GM12878 (cell line): Measurements from ENCODE around the gene IGF2BP2. TPM values are rescaled to one million over a fixed set of nuclear protein-coding genes. Genes with fewer than 3 reads are reported as not detected.

Experiments used
- ATAC-seq: fragments of 200-7000 bp; cut with Tn5 transposase; 3 replicates; pipeline ENCODE4 v1.9.1; 2020; ENCODE audit warnings: mild to moderate bottlenecking, moderate library complexity
- BruUV-seq: library from RNA; stranded (reverse); fragments of 400-500 nt; replicated peaks from 2 replicates; lab custom pipeline; 2021; lab: Mats Ljungman, UMichigan
- CTCF ChIA-PET: fragments of 300-600 bp; sonication (Branson Sonifier 250); formaldehyde crosslinking; extraction: SDS; loops from one replicate; lab custom pipeline; 2021; ENCODE audit warnings: inconsistent platforms; lab: Yijun Ruan, JAX
- POLR2A ChIA-PET: fragments of 350-600 bp; formaldehyde crosslinking; extraction: SDS; loops from one replicate; lab custom pipeline; 2021; ENCODE audit warnings: inconsistent platforms; lab: Charles Lee
- RAD21 ChIA-PET: fragments of 300-600 bp; sonication (Branson Sonifier 250); formaldehyde crosslinking; loops from one replicate; lab custom pipeline; 2023; ENCODE audit warnings: antibody characterized with exemption; ENCODE audit not compliant: unreplicated experiment; lab: Charles Lee
- SMC1A ChIA-PET: fragments of 300-600 bp; sonication (Branson Sonifier 250); formaldehyde crosslinking; loops from one replicate; lab custom pipeline; 2023; ENCODE audit not compliant: unreplicated experiment, uncharacterized antibody; lab: Charles Lee
- DNase-seq: peaks from one replicate; pipeline ENCODE4 v3.0.0-alpha.2; 2011; ENCODE audit warnings: low read depth, low spot score
- FAIRE-seq: peaks from 3 replicates; lab custom pipeline; 2011; peaks lifted over from hg19 to GRCh38; lab: Jason Lieb, UNC
- H2AFZ ChIP-seq: 2 replicates; pipeline ENCODE4 v1.6.0; 2011; ENCODE audit warnings: low read depth, low read length, control low read depth; ENCODE audit not compliant: control insufficient read depth
- H3K27ac ChIP-seq: 2 replicates; pipeline ENCODE4 v1.5.1; 2011; ENCODE audit warnings: control low read depth; ENCODE audit not compliant: control insufficient read depth, insufficient read depth
- H3K27me3 ChIP-seq, 2 experiments: replicated peaks in 1 of 2; 2 replicates each; pipeline versions ENCODE4 v1.6.0 to v1.6.1; 2011; ENCODE audit warnings: low read length in 1 of 2; ENCODE audit not compliant: control insufficient read depth in 2 of 2, insufficient read depth in 2 of 2
- H3K36me3 ChIP-seq, 2 experiments: 2 replicates each; pipeline ENCODE4 v1.5.1; 2011; ENCODE audit warnings: low read length in 1 of 2; ENCODE audit not compliant: control insufficient read depth in 2 of 2, insufficient read depth in 2 of 2
- H3K4me1 ChIP-seq: 2 replicates; pipeline ENCODE4 v1.6.1; 2011; ENCODE audit warnings: mild to moderate bottlenecking, low read length, moderate library complexity, mixed read lengths; ENCODE audit not compliant: control insufficient read depth, insufficient read depth
- H3K4me2 ChIP-seq: 2 replicates; pipeline ENCODE4 v1.6.0; 2011; ENCODE audit warnings: control low read depth; ENCODE audit not compliant: control insufficient read depth, insufficient read depth
- H3K4me3 ChIP-seq: fragments of 200-600 bp; sonication (generic); 2 replicates; pipeline ENCODE4 v1.5.1; 2016
- H3K79me2 ChIP-seq: 2 replicates; pipeline ENCODE4 v1.6.0; 2011; ENCODE audit warnings: low read length; ENCODE audit not compliant: control insufficient read depth, insufficient read depth
- H3K9ac ChIP-seq: 2 replicates; pipeline ENCODE4 v1.8.0; 2011; ENCODE audit warnings: low read length, control low read depth, mixed read lengths; ENCODE audit not compliant: control insufficient read depth, insufficient read depth
- H3K9me3 ChIP-seq: replicated peaks from 3 replicates; pipeline ENCODE4 v1.5.1; 2011; ENCODE audit warnings: mild to moderate bottlenecking, low read length; ENCODE audit not compliant: control insufficient read depth, insufficient read depth
- H4K20me1 ChIP-seq: 2 replicates; pipeline ENCODE4 v1.6.0; 2011; ENCODE audit not compliant: control insufficient read depth, insufficient read depth
- GABPA ChIP-seq: IDR thresholded peaks from 2 replicates; pipeline ENCODE4 v1.6.1; 2014; ENCODE audit warnings: antibody characterized with exemption, low read depth, mild to moderate bottlenecking, inconsistent platforms
- JUND ChIP-seq: IDR thresholded peaks from 2 replicates; pipeline ENCODE4 v1.6.1; 2012; ENCODE audit warnings: low read depth, mild to moderate bottlenecking, low read length, improper control_type of control experiment, moderate library complexity
- KAT2A ChIP-seq: conservative IDR thresholded peaks from 2 replicates; pipeline ENCODE4 v1.6.1; 2011; ENCODE audit warnings: low read depth, low read length; ENCODE audit not compliant: control insufficient read depth
- NFXL1 ChIP-seq: fragments of 450-650 bp; IDR thresholded peaks from 2 replicates; pipeline ENCODE4 v1.6.1; 2017; ENCODE audit warnings: antibody characterized with exemption, mild to moderate bottlenecking, borderline replicate concordance
- RBBP5 ChIP-seq: fragments of 200-600 bp; sonication (generic); conservative IDR thresholded peaks from 2 replicates; pipeline ENCODE4 v1.6.1; 2016
- REST ChIP-seq: IDR thresholded peaks from 2 replicates; pipeline ENCODE4 v1.6.1; 2012; ENCODE audit warnings: mild to moderate bottlenecking, low read depth, low read length
- SP1 ChIP-seq: IDR thresholded peaks from one replicate; pipeline ENCODE4 v1.6.1; 2011; ENCODE audit warnings: low read depth, low read length
- SUPT20H ChIP-seq: IDR thresholded peaks from 2 replicates; pipeline ENCODE4 v1.6.1; 2011; ENCODE audit warnings: low read depth, mild to moderate bottlenecking, low read length, moderate library complexity, borderline replicate concordance; ENCODE audit not compliant: control insufficient read depth
- TCF12 ChIP-seq: IDR thresholded peaks from 2 replicates; pipeline ENCODE4 v1.6.1; 2011; ENCODE audit warnings: low read depth, mild to moderate bottlenecking, low read length
- WRNIP1 ChIP-seq: IDR thresholded peaks from 2 replicates; pipeline ENCODE4 v1.6.1; 2011; ENCODE audit warnings: low read depth, low read length, improper control_type of control experiment, borderline replicate concordance
- ZBTB11 ChIP-seq: fragments of 450-650 bp; formaldehyde crosslinking; IDR thresholded peaks from 2 replicates; pipeline ENCODE4 v1.5.0; 2022; ENCODE audit warnings: mild to moderate bottlenecking, missing genetic modification characterization
- ZNF217 ChIP-seq: fragments of 450-650 bp; IDR thresholded peaks from 2 replicates; pipeline ENCODE4 v1.6.1; 2017; ENCODE audit warnings: antibody characterized with exemption, mild to moderate bottlenecking
- ZNF24 ChIP-seq: fragments of 450-650 bp; IDR thresholded peaks from 2 replicates; pipeline ENCODE4 v1.6.1; 2017; ENCODE audit warnings: antibody characterized with exemption, mild to moderate bottlenecking
- WGBS: methylation state at CpG from one replicate; pipeline ENCODE4 v1.1.6; 2016; ENCODE audit warnings: low lambda C conversion rate; ENCODE audit not compliant: insufficient replicate concordance, insufficient coverage; ENCODE audit errors: missing lambda C conversion rate; 5-methylcytosine and 5-hydroxymethylcytosine counted together
- in situ Hi-C: fragments of 300-500 bp; cut with MboI; formaldehyde crosslinking; loops from 9 replicates; pipeline ENCODE4 v1.14.3; 2018; ENCODE audit warnings: mixed read lengths
- intact Hi-C: fragments of 100-400 bp; cut with micrococcal nuclease; formaldehyde crosslinking; loops from one replicate; pipeline ENCODE4 v1.14.2; 2022; ENCODE audit not compliant: unreplicated experiment
- polyA plus RNA-seq, 11 experiments: library from polyadenylated mRNA; depleted of rRNA in 4 of 11; unstranded in 6 of 11; stranded (reverse) in 5 of 11; fragments of >200 nt; fragmentation: Nextera tagmentation in 4 of 11; fragmentation: Illumina TruSeq in 1 of 11; extraction: Ambion mirVana in 4 of 11; extraction: Trizol in 1 of 11; gene quantifications; 1 replicate in 1 of 11; 2 replicates in 10 of 11; pipeline versions ENCODE4 v1.2.1 to v1.2.3, GENCODE V29; 2011 to 2016; ENCODE audit warnings: inconsistent platforms in 2 of 11, missing spikeins in 2 of 11, low read depth in 1 of 11
- total RNA-seq, 4 experiments: library from RNA; depleted of rRNA in 3 of 4; stranded (reverse); fragments of >200 nt in 3 of 4; fragmentation: Illumina TruSeq in 1 of 4; extraction: Trizol in 1 of 4; gene quantifications; 2 replicates each; pipeline versions ENCODE4 v1.2.1 to v1.2.3, GENCODE V29; 2013 to 2021

IGF2BP2 gene
- total and polyA plus RNA-seq, 10 of the 15 experiments (the other 5 are each of a cell fraction or from before 2014, with no cell fraction given), result 0.25 to 0.72 TPM; not detected in 8

- in situ Hi-C loops (no loop called here), intact Hi-C loops (no loop called here)
- no peak overlapping the region for H3K9ac ChIP-seq
- no peak overlapping the region for H3K27ac ChIP-seq
- H4K20me1 ChIP-seq, result no peaks in the 10 kb centered on the region
- H2AFZ ChIP-seq, result no peak overlapping the region
- H3K4me1 ChIP-seq, result no peaks in the 10 kb centered on the region
- ChIA-PET CTCF (interaction anchor here (2.5 to 6.8 kb wide), 3 partner anchors 11 to 119 kb away, joined by 7 to 38 read pairs (median 28); no protein-coding TSS in a partner anchor), RAD21 (no interaction called here), POLR2A (no interaction called here), SMC1A (interaction anchor here (0.7 to 4.3 kb wide), 3 partner anchors 10 to 159 kb away, joined by 3 to 15 read pairs (median 12); no protein-coding TSS in a partner anchor)
- DNase-seq (no peak), FAIRE-seq (no peak), ATAC-seq (no peak)
- H3K4me3 ChIP-seq, result no peak overlapping the region
- H3K27me3 ChIP-seq, result no peaks in the 10 kb centered on the region; a peak in 1 of 4 replicates
- 79% methylated on average over 2 of the region's 2 CpGs for WGBS
- BruUV-seq, result no TSS peak
- no peaks in the 10 kb centered on the region for H3K9me3 ChIP-seq
- no peaks in the 10 kb centered on the region for H3K36me3 ChIP-seq
- H3K4me2 ChIP-seq, result no peak overlapping the region
- no peak for TF ChIP-seq JUND
- no peak for TF ChIP-seq WRNIP1
- TF ChIP-seq SP1, result no peak
- no peak for TF ChIP-seq REST
- no peak for TF ChIP-seq NFXL1
- TF ChIP-seq ZNF24, result no peak
- no peak for TF ChIP-seq SUPT20H
- no peak for TF ChIP-seq TCF12
- TF ChIP-seq RBBP5, result no peak
- no peak for TF ChIP-seq ZNF217
- TF ChIP-seq KAT2A, result no peak
- no peak for TF ChIP-seq ZBTB11 (CRISPR knock-in tag)
- no peak for TF ChIP-seq GABPA
- no peaks in the 10 kb centered on the region for H3K79me2 ChIP-seq
These were observed 45.4 kb downstream of the IGF2BP2 start for GRCh38 chr3:185779461-185779860.
